SU-DHL-6 (cell line): ENCODE results near the gene POTEF.
A peak's percentile ranks its signal among the peaks of the same experiment; 100 is the strongest.
"Not testable (repeated sequence)": the region's sequence is repeated elsewhere in the genome, so short reads cannot be mapped to it uniquely, and the experiment has no call there.

ENCODE experiments used
- H2AFZ ChIP-seq: fragments of 200-600 bp; sonication (generic); 2 replicates; pipeline ENCODE4 v1.6.1; 2014; ENCODE audit warnings: low read depth, mild to moderate bottlenecking, moderate library complexity, mixed read lengths, antibody characterized with exemption, low read length; ENCODE audit not compliant: severe bottlenecking
- H3F3A ChIP-seq: fragments of 200-600 bp; shearing (Covaris generic); 2 replicates; pipeline ENCODE4 v1.6.0; 2016; ENCODE audit warnings: antibody characterized with exemption, mild to moderate bottlenecking; ENCODE audit not compliant: insufficient read depth
- H3K27ac ChIP-seq: fragments of 200-600 bp; sonication (generic); 2 replicates; pipeline ENCODE4 v1.5.1; 2016; ENCODE audit warnings: low read depth, mild to moderate bottlenecking, low read length, moderate library complexity, mixed read lengths
- H3K27me3 ChIP-seq: fragments of 200-600 bp; sonication (generic), shearing (Covaris generic); 2 replicates; pipeline ENCODE4 v1.6.0; 2014; ENCODE audit warnings: mild to moderate bottlenecking, low read length
- H3K36me3 ChIP-seq: fragments of 200-600 bp; sonication (generic); 2 replicates; pipeline ENCODE4 v1.6.1; 2014; ENCODE audit warnings: mild to moderate bottlenecking, low read length, mixed read lengths
- H3K4me2 ChIP-seq: fragments of 300-600, 200-600 bp; shearing (Covaris generic), sonication (generic); 2 replicates; pipeline ENCODE4 v1.6.0; 2014; ENCODE audit warnings: low read length, low read depth, mild to moderate bottlenecking; ENCODE audit not compliant: poor library complexity, severe bottlenecking
- H3K4me3 ChIP-seq: fragments of 200-600 bp; sonication (generic); 2 replicates; pipeline ENCODE4 v1.5.1; 2014; ENCODE audit warnings: antibody characterized with exemption, low read length, mild to moderate bottlenecking, mixed read lengths; ENCODE audit not compliant: insufficient read depth, poor library complexity, severe bottlenecking
- H3K79me2 ChIP-seq: fragments of 200-600 bp; sonication (generic); 2 replicates; pipeline ENCODE4 v1.6.1; 2014; ENCODE audit warnings: mild to moderate bottlenecking, low read length, moderate library complexity; ENCODE audit not compliant: insufficient read depth
- H3K9ac ChIP-seq: fragments of 200-600 bp; sonication (generic); 2 replicates; pipeline ENCODE4 v1.7.0; 2014; ENCODE audit warnings: mild to moderate bottlenecking, low read length
- H3K9me2 ChIP-seq: fragments of 200-600 bp; sonication (generic); replicated peaks from 2 replicates; pipeline ENCODE4 v1.6.1; 2014; ENCODE audit warnings: low read length; ENCODE audit not compliant: insufficient read depth
- H3K9me3 ChIP-seq: fragments of 200-600 bp; sonication (generic); 2 replicates; pipeline ENCODE4 v1.6.1; 2014; ENCODE audit warnings: low read length, mixed read lengths; ENCODE audit not compliant: insufficient read depth
- H4K20me1 ChIP-seq: fragments of 200-600 bp; sonication (generic); 2 replicates; pipeline ENCODE4 v1.6.1; 2014; ENCODE audit warnings: low read depth, mild to moderate bottlenecking, antibody characterized with exemption, low read length, moderate library complexity, mixed read lengths
- CTCF ChIP-seq: fragments of 200-600 bp; sonication (generic); IDR thresholded peaks from one replicate; pipeline ENCODE4 v1.5.1; 2017; ENCODE audit warnings: antibody characterized with exemption, mild to moderate bottlenecking, low read length, moderate library complexity; ENCODE audit not compliant: insufficient read depth, poor library complexity, severe bottlenecking
- EZH2phosphoT487 ChIP-seq: fragments of 200-600 bp; sonication (generic), shearing (Covaris generic); conservative IDR thresholded peaks from 2 replicates; pipeline ENCODE4 v1.6.1; 2018; ENCODE audit warnings: mild to moderate bottlenecking, antibody characterized with exemption, low read length, moderate library complexity, mixed read lengths

Gene POTEF

GRCh38 chr2:130160131-130160530 lies 31.1 kb upstream of the POTEF start:
- Histone ChIP-seq H3K27me3 (no peaks in the 10 kb centered on the region), H3K4me3 (no peak overlapping the region), H3K9me3 (no peaks in the 10 kb centered on the region), H3F3A (no peaks in the 10 kb centered on the region; the same call in 1 of the 2 replicates), H3K4me2 (no peak overlapping the region), H3K9ac (no peak overlapping the region), H3K79me2 (no peaks in the 10 kb centered on the region), H2AFZ (no peak overlapping the region), H4K20me1 (no peaks in the 10 kb centered on the region), H3K27ac (no peak overlapping the region), H3K36me3 (no peaks in the 10 kb centered on the region), H3K9me2 (no peaks in the 10 kb centered on the region)
- no peak for TF ChIP-seq EZH2phosphoT487
- TF ChIP-seq CTCF = no peak

GRCh38 chr2:130159376-130159775 lies 30.4 kb upstream of the POTEF start:
- not testable (repeated sequence) for H3K9ac ChIP-seq, H3K9me2 ChIP-seq, H3K27me3 ChIP-seq, H3K4me2 ChIP-seq, H3F3A ChIP-seq, H2AFZ ChIP-seq, H3K4me3 ChIP-seq, H4K20me1 ChIP-seq, H3K27ac ChIP-seq, H3K36me3 ChIP-seq, H3K9me3 ChIP-seq, H3K79me2 ChIP-seq

GRCh38 chr2:130158631-130159030 lies 29.6 kb upstream of the POTEF start:
- Histone ChIP-seq H3K4me3 (no peak overlapping the region), H3K27ac (peak overlapping the region; percentile 72), H4K20me1 (no peaks in the 10 kb centered on the region), H3K9ac (no peak overlapping the region), H3F3A (no peaks in the 10 kb centered on the region; the same call in 1 of the 2 replicates), H3K9me2 (no peaks in the 10 kb centered on the region), H3K36me3 (no peaks in the 10 kb centered on the region), H3K9me3 (no peaks in the 10 kb centered on the region), H3K27me3 (no peaks in the 10 kb centered on the region), H3K79me2 (no peaks in the 10 kb centered on the region), H2AFZ (no peak overlapping the region), H3K4me2 (no peak overlapping the region)
- TF ChIP-seq CTCF (no peak), EZH2phosphoT487 (no peak)

- H3K27ac ChIP-seq = peak overlapping the region; percentile 72
- H3F3A ChIP-seq, H3K36me3 ChIP-seq, H4K20me1 ChIP-seq, H3K9me3 ChIP-seq, H3K4me2 ChIP-seq, H2AFZ ChIP-seq, H3K9ac ChIP-seq, H3K4me3 ChIP-seq, H3K9me2 ChIP-seq, H3K79me2 ChIP-seq, H3K27me3 ChIP-seq: not testable (repeated sequence)
Measured at GRCh38 chr2:130157825-130158514, 28.9 kb upstream of the POTEF start.

- H3K4me2 ChIP-seq, H3K9ac ChIP-seq, H3K36me3 ChIP-seq: not testable (repeated sequence)
Measured at GRCh38 chr2:130157354-130157753, 28.3 kb upstream of the POTEF start.

More at GRCh38 chr2:130157354-130157753, 28.3 kb upstream of the POTEF start:
- not testable (repeated sequence) for H2AFZ ChIP-seq, H3K9me3 ChIP-seq, H4K20me1 ChIP-seq, H3K27me3 ChIP-seq, H3F3A ChIP-seq, H3K4me3 ChIP-seq, H3K79me2 ChIP-seq, H3K9me2 ChIP-seq
- H3K27ac ChIP-seq = peak overlapping the region; percentile 72
